ENCODE data around the gene DHPS. TPM values are rescaled to one million over a fixed set of nuclear protein-coding genes. Genes with fewer than 3 reads are reported as not detected.

The DHPS gene
- total and polyA plus RNA-seq, 2 of the 13 experiments (the other 11 are each of a cell fraction or from before 2014, with no cell fraction given), result 43.3 to 84.3 TPM

DNA sequence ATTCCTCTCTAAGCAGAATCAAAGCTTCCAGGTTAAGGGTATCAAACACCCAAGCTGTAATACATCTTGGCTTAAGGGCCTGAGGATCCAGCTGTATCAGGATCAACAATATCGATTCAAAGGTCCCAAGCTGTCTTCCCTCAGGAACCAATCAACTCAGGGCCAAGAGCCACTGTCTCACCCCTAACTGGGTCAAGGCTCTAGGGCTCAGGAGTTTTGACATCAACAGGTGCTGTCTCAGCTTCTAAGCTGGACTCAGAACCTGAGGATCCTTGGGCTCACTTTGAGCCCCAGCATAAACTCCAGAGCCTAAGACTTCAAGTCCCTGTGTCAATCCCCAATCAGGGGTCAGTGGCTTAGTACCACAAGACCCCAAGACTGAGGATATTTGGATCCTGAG, 13.8 kb upstream of the DHPS start:
- H3K79me2 ChIP-seq (ENCODE audit: insufficient read depth, low read length), result peaks cover 4% of the 10 kb centered on the region
- intact Hi-C loops (cut with micrococcal nuclease; ENCODE audit: unreplicated experiment), result no loop called here
- BruUV-seq (replicated peaks), result no TSS peak
- H3K4me1 ChIP-seq (ENCODE audit: insufficient read depth, low read length), result peaks cover 16% of the 10 kb centered on the region
- H3K4me3 ChIP-seq (replicated peaks in 1 of 3; ENCODE audit: insufficient read depth in 1 of 3, low read depth in 2 of 3, low read length in 3 of 3), result peak overlapping the region; percentile 79 to 100 (median 92)
- FAIRE-seq, result no peak
- ATAC-seq, result no peak; the same call in 2 of the 3 replicates
- H2AFZ ChIP-seq (ENCODE audit: low read length), result no peak overlapping the region
- H3K9ac ChIP-seq (ENCODE audit: insufficient read depth, low read depth, low read length), result peak overlapping the region; percentile 81
- in situ Hi-C loops (cut with HindIII; ENCODE audit: extremely low pct_ligation_motif_present, low pct_unique_long_range_greater_than_20kb), result no loop called here
- WGBS (ENCODE audit: low lambda C conversion rate), result no CpG with 5 or more reads among the region's 1 CpG
- POLR2A ChIA-PET, result interaction anchor here (2.5 kb wide), 1 partner anchor 17 kb away, joined by 9 read pairs; no protein-coding TSS in a partner anchor
- no peak for DNase-seq (ENCODE audit: low spot score)
- H4K20me1 ChIP-seq (ENCODE audit: insufficient read depth, low read length), result no peaks in the 10 kb centered on the region
- H3K9me3 ChIP-seq (ENCODE audit: low read length), result no peaks in the 10 kb centered on the region
- H3K36me3 ChIP-seq (replicated peaks in 1 of 2; ENCODE audit: control insufficient read depth in 1 of 2, insufficient read depth in 2 of 2, low read length in 2 of 2), result peaks cover 2 to 5% of the 10 kb centered on the region in 2 experiments; a peak in 1 of 5 replicates
- H3K4me2 ChIP-seq (ENCODE audit: low read depth, low read length), result peak overlapping the region; percentile 86
- CTCF ChIA-PET (ENCODE audit: low intra/inter-chr PET ratio, low total read pairs), result no interaction called here
- no peak overlapping the region for H3K27ac ChIP-seq (ENCODE audit: extremely low read length, insufficient read depth, low read length)
- H3K27me3 ChIP-seq (ENCODE audit: control insufficient read depth in 1 of 2, insufficient read depth in 2 of 2, low read length in 2 of 2), result no peaks in the 10 kb centered on the region; a peak in 1 of 5 replicates
- TF ChIP-seq ZNF225 (CRISPR knock-in tag; IDR thresholded peaks at IDR 0.05), result no peak
- TF ChIP-seq CEBPG (CRISPR knock-in tag; IDR thresholded peaks at IDR 0.05), result no peak
- TF ChIP-seq, protein P1, sequence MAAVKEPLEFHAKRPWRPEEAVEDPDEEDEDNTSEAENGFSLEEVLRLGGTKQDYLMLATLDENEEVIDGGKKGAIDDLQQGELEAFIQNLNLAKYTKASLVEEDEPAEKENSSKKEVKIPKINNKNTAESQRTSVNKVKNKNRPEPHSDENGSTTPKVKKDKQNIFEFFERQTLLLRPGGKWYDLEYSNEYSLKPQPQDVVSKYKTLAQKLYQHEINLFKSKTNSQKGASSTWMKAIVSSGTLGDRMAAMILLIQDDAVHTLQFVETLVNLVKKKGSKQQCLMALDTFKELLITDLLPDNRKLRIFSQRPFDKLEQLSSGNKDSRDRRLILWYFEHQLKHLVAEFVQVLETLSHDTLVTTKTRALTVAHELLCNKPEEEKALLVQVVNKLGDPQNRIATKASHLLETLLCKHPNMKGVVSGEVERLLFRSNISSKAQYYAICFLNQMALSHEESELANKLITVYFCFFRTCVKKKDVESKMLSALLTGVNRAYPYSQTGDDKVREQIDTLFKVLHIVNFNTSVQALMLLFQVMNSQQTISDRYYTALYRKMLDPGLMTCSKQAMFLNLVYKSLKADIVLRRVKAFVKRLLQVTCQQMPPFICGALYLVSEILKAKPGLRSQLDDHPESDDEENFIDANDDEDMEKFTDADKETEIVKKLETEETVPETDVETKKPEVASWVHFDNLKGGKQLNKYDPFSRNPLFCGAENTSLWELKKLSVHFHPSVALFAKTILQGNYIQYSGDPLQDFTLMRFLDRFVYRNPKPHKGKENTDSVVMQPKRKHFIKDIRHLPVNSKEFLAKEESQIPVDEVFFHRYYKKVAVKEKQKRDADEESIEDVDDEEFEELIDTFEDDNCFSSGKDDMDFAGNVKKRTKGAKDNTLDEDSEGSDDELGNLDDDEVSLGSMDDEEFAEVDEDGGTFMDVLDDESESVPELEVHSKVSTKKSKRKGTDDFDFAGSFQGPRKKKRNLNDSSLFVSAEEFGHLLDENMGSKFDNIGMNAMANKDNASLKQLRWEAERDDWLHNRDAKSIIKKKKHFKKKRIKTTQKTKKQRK (IDR thresholded peaks at IDR 0.05; ENCODE audit: low read length), result no peak
- TF ChIP-seq IKZF1 (IDR thresholded peaks at IDR 0.05), result no peak
- TF ChIP-seq ZNF660 (CRISPR knock-in tag; IDR thresholded peaks at IDR 0.05; ENCODE audit: borderline replicate concordance, low read depth), result no peak
- TF ChIP-seq, protein P2, sequence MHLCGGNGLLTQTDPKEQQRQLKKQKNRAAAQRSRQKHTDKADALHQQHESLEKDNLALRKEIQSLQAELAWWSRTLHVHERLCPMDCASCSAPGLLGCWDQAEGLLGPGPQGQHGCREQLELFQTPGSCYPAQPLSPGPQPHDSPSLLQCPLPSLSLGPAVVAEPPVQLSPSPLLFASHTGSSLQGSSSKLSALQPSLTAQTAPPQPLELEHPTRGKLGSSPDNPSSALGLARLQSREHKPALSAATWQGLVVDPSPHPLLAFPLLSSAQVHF (CRISPR knock-in tag; IDR thresholded peaks at IDR 0.05), result no peak
- no peak for TF ChIP-seq RXRB (CRISPR knock-in tag; IDR thresholded peaks at IDR 0.05; ENCODE audit: borderline replicate concordance)
- TF ChIP-seq ZNF629 (CRISPR knock-in tag; conservative IDR thresholded peaks at IDR 0.05), result no peak
- TF ChIP-seq ZNF562 (CRISPR knock-in tag; IDR thresholded peaks at IDR 0.05; ENCODE audit: borderline replicate concordance), result no peak
- TF ChIP-seq, protein P3, sequence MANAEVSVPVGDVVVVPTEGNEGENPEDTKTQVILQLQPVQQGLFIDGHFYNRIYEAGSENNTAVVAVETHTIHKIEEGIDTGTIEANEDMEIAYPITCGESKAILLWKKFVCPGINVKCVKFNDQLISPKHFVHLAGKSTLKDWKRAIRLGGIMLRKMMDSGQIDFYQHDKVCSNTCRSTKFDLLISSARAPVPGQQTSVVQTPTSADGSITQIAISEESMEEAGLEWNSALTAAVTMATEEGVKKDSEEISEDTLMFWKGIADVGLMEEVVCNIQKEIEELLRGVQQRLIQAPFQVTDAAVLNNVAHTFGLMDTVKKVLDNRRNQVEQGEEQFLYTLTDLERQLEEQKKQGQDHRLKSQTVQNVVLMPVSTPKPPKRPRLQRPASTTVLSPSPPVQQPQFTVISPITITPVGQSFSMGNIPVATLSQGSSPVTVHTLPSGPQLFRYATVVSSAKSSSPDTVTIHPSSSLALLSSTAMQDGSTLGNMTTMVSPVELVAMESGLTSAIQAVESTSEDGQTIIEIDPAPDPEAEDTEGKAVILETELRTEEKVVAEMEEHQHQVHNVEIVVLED (CRISPR knock-in tag; IDR thresholded peaks at IDR 0.05; ENCODE audit: borderline replicate concordance), result no peak
- no peak for TF ChIP-seq ZSCAN29 (CRISPR knock-in tag; conservative IDR thresholded peaks at IDR 0.05)
- TF ChIP-seq ZNF136 (CRISPR knock-in tag; IDR thresholded peaks at IDR 0.05; ENCODE audit: low read depth), result no peak
- no peak for TF ChIP-seq TAF1 (CRISPR knock-in tag; IDR thresholded peaks at IDR 0.05)
- TF ChIP-seq, protein P4, sequence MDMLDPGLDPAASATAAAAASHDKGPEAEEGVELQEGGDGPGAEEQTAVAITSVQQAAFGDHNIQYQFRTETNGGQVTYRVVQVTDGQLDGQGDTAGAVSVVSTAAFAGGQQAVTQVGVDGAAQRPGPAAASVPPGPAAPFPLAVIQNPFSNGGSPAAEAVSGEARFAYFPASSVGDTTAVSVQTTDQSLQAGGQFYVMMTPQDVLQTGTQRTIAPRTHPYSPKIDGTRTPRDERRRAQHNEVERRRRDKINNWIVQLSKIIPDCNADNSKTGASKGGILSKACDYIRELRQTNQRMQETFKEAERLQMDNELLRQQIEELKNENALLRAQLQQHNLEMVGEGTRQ (IDR thresholded peaks at IDR 0.05; ENCODE audit: low read depth, low read length), result no peak
- TF ChIP-seq, protein P4 (CRISPR knock-in tag; IDR thresholded peaks at IDR 0.05; ENCODE audit: borderline replicate concordance), result no peak
- no peak for TF ChIP-seq PAF1 (CRISPR knock-in tag; IDR thresholded peaks at IDR 0.05)
- no peak for TF ChIP-seq ZNF615 (CRISPR knock-in tag; IDR thresholded peaks at IDR 0.05; ENCODE audit: borderline replicate concordance)
- no peak for TF ChIP-seq FLYWCH1 (CRISPR knock-in tag; IDR thresholded peaks at IDR 0.05)
